ENCODE measurements around the gene PDE6B.
"Not testable (repeated sequence)": the region's sequence is repeated elsewhere in the genome, so short reads cannot be mapped to it uniquely, and the experiment has no call there.

Gene PDE6B

GRCh38 chr4:656436-657337, 31.3 kb downstream of the PDE6B start:
- DNase-seq (no peak), ATAC-seq (no peak)

- DNase-seq (no peak), ATAC-seq (no peak)
These were observed 32.0 kb downstream of the PDE6B start for GRCh38 chr4:657338-657833.

- no peak for ATAC-seq
- no peak for DNase-seq
These were observed 32.7 kb downstream of the PDE6B start for GRCh38 chr4:657834-658667.

- no peak for DNase-seq
These were observed 33.6 kb downstream of the PDE6B start for GRCh38 chr4:658681-659667.

GRCh38 chr4:659851-660250, 34.5 kb downstream of the PDE6B start:
- no peak for DNase-seq
- ATAC-seq = no peak

More at GRCh38 chr4:658681-659667, 33.6 kb downstream of the PDE6B start:
- ATAC-seq = no peak

- DNase-seq (no peak), ATAC-seq (no peak)
These were observed 35.0 kb downstream of the PDE6B start for GRCh38 chr4:660401-660800.

- ATAC-seq (no peak), DNase-seq (no peak)
These were observed 35.9 kb downstream of the PDE6B start for GRCh38 chr4:661231-661630.

- DNase-seq (no peak), ATAC-seq (no peak)
These were observed 36.7 kb downstream of the PDE6B start for GRCh38 chr4:661881-662761.

GRCh38 chr4:663046-663437, 37.7 kb downstream of the PDE6B start:
- DNase-seq (no peak), ATAC-seq (no peak)

GRCh38 chr4:663438-664428, 38.4 kb downstream of the PDE6B start:
- DNase-seq (peak; percentile 83), ATAC-seq (peak; percentile 62)

GRCh38 chr4:664713-665231, 39.4 kb downstream of the PDE6B start:
- no peak for ATAC-seq
- peak; percentile 3 for DNase-seq

GRCh38 chr4:665381-665750, 40.0 kb downstream of the PDE6B start:
- DNase-seq (peak; percentile 2), ATAC-seq (no peak)

- DNase-seq (peak; percentile 2), ATAC-seq (no peak)
These were observed 40.5 kb downstream of the PDE6B start for GRCh38 chr4:665751-666435.

- DNase-seq (no peak), ATAC-seq (no peak)
These were observed 41.0 kb downstream of the PDE6B start for GRCh38 chr4:666436-666810.

- DNase-seq (no peak), ATAC-seq (no peak)
These were observed 41.6 kb downstream of the PDE6B start for GRCh38 chr4:666822-667544.

- ATAC-seq (no peak), DNase-seq (no peak)
These were observed 42.2 kb downstream of the PDE6B start for GRCh38 chr4:667545-667925.

- not testable (repeated sequence) for ATAC-seq, DNase-seq
These were observed 42.8 kb downstream of the PDE6B start for GRCh38 chr4:668219-668618.
